ENCODE measurements around the gene RASL11B.

The RASL11B gene

GRCh38 chr4:52869196-52869595 lies 7.1 kb downstream of the RASL11B start:
- Histone ChIP-seq H3K4me3 (replicated peaks; ENCODE audit: insufficient read depth, low read length) (no peak overlapping the region), H3K27ac (replicated peaks) (no peak overlapping the region), H3K27me3 (ENCODE audit: insufficient read depth, poor library complexity, severe bottlenecking) (no peaks in the 10 kb centered on the region)
- no peak for TF ChIP-seq REST (IDR thresholded peaks at IDR 0.05; ENCODE audit: insufficient replicate concordance, low read depth)
- no peak for TF ChIP-seq POLR2AphosphoS5 (IDR thresholded peaks at IDR 0.05; ENCODE audit: low read depth)
- no peak for TF ChIP-seq GABPA (IDR thresholded peaks at IDR 0.05; ENCODE audit: low read depth)
- no peak for DNase-seq (ENCODE audit: low read depth in 1 of 2, low spot score in 1 of 2)

- Histone ChIP-seq H3K4me3 (replicated peaks; ENCODE audit: insufficient read depth, low read length) (no peak overlapping the region), H3K27ac (replicated peaks) (no peak overlapping the region), H3K27me3 (ENCODE audit: insufficient read depth, poor library complexity, severe bottlenecking) (no peaks in the 10 kb centered on the region)
- no peak for TF ChIP-seq SPI1 (IDR thresholded peaks at IDR 0.05; ENCODE audit: borderline replicate concordance, low read depth)
- TF ChIP-seq POLR2AphosphoS5 (IDR thresholded peaks at IDR 0.05; ENCODE audit: low read depth): no peak
- no peak for TF ChIP-seq REST (IDR thresholded peaks at IDR 0.05; ENCODE audit: insufficient replicate concordance, low read depth)
- no peak for TF ChIP-seq GABPA (IDR thresholded peaks at IDR 0.05; ENCODE audit: low read depth)
- TF ChIP-seq CTCF (IDR thresholded peaks at IDR 0.05; ENCODE audit: insufficient read depth, low read length): no peak
- no peak for DNase-seq (ENCODE audit: low read depth in 1 of 2, low spot score in 1 of 2)
Observed at GRCh38 chr4:52869656-52870055, 7.5 kb downstream of the RASL11B start.

GRCh38 chr4:52870225-52870624 lies 8.1 kb downstream of the RASL11B start:
- DNase-seq (ENCODE audit: low read depth in 1 of 2, low spot score in 1 of 2): no peak

More at GRCh38 chr4:52870225-52870624, 8.1 kb downstream of the RASL11B start:
- Histone ChIP-seq H3K27me3 (ENCODE audit: insufficient read depth, poor library complexity, severe bottlenecking) (no peaks in the 10 kb centered on the region), H3K27ac (replicated peaks) (no peak overlapping the region), H3K4me3 (replicated peaks; ENCODE audit: insufficient read depth, low read length) (no peak overlapping the region)
- no peak for TF ChIP-seq REST (IDR thresholded peaks at IDR 0.05; ENCODE audit: insufficient replicate concordance, low read depth)
- no peak for TF ChIP-seq POLR2AphosphoS5 (IDR thresholded peaks at IDR 0.05; ENCODE audit: low read depth)
- no peak for TF ChIP-seq SPI1 (IDR thresholded peaks at IDR 0.05; ENCODE audit: borderline replicate concordance, low read depth)

All from HL-60 (cell line).